HCT116 (cell line): ENCODE results near the gene IRX1. TPM values are rescaled to one million over a fixed set of nuclear protein-coding genes. Genes with fewer than 3 reads are reported as not detected.

ENCODE experiments used
- ATAC-seq: fragments of 200-7000 bp; cut with Tn5 transposase; 2 replicates; pipeline ENCODE4 v1.9.1; 2020; ENCODE audit warnings: mild to moderate bottlenecking, moderate library complexity
- BruUV-seq: library from RNA; stranded (reverse); fragments of 400-500 nt; replicated peaks from 2 replicates; lab custom pipeline; 2021; lab: Mats Ljungman, UMichigan
- CTCF ChIA-PET: fragments of 300-600 bp; sonication (Branson Sonifier 250); formaldehyde crosslinking; loops from one replicate; lab custom pipeline; 2021; ENCODE audit warnings: antibody characterized with exemption; lab: Charles Lee
- POLR2A ChIA-PET: fragments of 300-600, 350-600 bp; sonication (Branson Sonifier 250); formaldehyde crosslinking; loops from one replicate; lab custom pipeline; 2021; ENCODE audit warnings: antibody characterized with exemption; lab: Charles Lee
- RAD21 ChIA-PET, 2 experiments: fragments of 300-600 bp; sonication (Branson Sonifier 250); formaldehyde crosslinking; loops; one replicate each; lab custom pipeline; 2023; ENCODE audit warnings: low total read pairs in 2 of 2; ENCODE audit not compliant: uncharacterized antibody in 2 of 2, unreplicated experiment in 2 of 2, low non-redundant PET in 1 of 2; lab: Charles Lee
- DNase-seq: peaks from one replicate; pipeline ENCODE4 v3.0.0-alpha.2; 2010; ENCODE audit warnings: low read depth, low spot score
- H2AFZ ChIP-seq: fragments of 200-600 bp; shearing (Covaris generic), sonication (generic); 2 replicates; pipeline ENCODE4 v1.6.1; 2017; ENCODE audit warnings: low read depth, mixed run types, mixed read lengths, antibody characterized with exemption, low read length; ENCODE audit not compliant: poor library complexity, severe bottlenecking
- H3K27ac ChIP-seq: 2 replicates; pipeline ENCODE4 v1.5.1; 2012; ENCODE audit warnings: low read depth, low read length
- H3K27me3 ChIP-seq: fragments of 200-600 bp; sonication (generic); 2 replicates; pipeline ENCODE4 v1.6.1; 2016; ENCODE audit warnings: mixed run types, low read length, mixed read lengths; ENCODE audit not compliant: insufficient read depth
- H3K36me3 ChIP-seq, 2 experiments: fragments of 200-500 bp in 1 of 2; fragments of 200-600 bp in 1 of 2; sonication (Bioruptor generic) in 1 of 2; sonication (generic) in 1 of 2; 2 replicates each; pipeline versions ENCODE4 v1.5.1 to v1.6.1; 2014 to 2016; ENCODE audit warnings: low read length in 2 of 2, inconsistent platforms in 1 of 2, mixed read lengths in 1 of 2, mixed run types in 1 of 2; ENCODE audit not compliant: insufficient read depth in 2 of 2, control insufficient read depth in 1 of 2
- H3K4me1 ChIP-seq, 2 experiments: fragments of 200-600 bp in 1 of 2; sonication (generic) in 1 of 2; 2 replicates each; pipeline versions ENCODE4 v1.5.1 to v1.6.1; 2012 to 2017; ENCODE audit warnings: low read length in 2 of 2, inconsistent platforms in 1 of 2, mild to moderate bottlenecking in 1 of 2, mixed read lengths in 1 of 2, mixed run types in 1 of 2, moderate library complexity in 1 of 2; ENCODE audit not compliant: insufficient read depth in 2 of 2, control insufficient read depth in 1 of 2
- H3K4me2 ChIP-seq: fragments of 200-600 bp; sonication (generic); 2 replicates; pipeline ENCODE4 v1.6.1; 2017; ENCODE audit warnings: mixed run types, low read length, mixed read lengths
- H3K4me3 ChIP-seq, 2 experiments: fragments of 200-600 bp in 1 of 2; sonication (generic) in 1 of 2; replicated peaks in 1 of 2; 2 replicates each; pipeline ENCODE4 v1.5.1; 2011 to 2016; ENCODE audit warnings: low read length in 2 of 2, control low read depth in 1 of 2, low read depth in 1 of 2, mild to moderate bottlenecking in 1 of 2, mixed read lengths in 1 of 2, mixed run types in 1 of 2
- H3K79me2 ChIP-seq: fragments of 200-600 bp; sonication (generic); 2 replicates; pipeline ENCODE4 v1.6.1; 2017; ENCODE audit warnings: mild to moderate bottlenecking, mixed run types, low read length, moderate library complexity, mixed read lengths; ENCODE audit not compliant: insufficient read depth
- H3K9ac ChIP-seq: fragments of 200-600 bp; sonication (generic); 2 replicates; pipeline ENCODE4 v1.6.1; 2016; ENCODE audit warnings: low read length, mixed read lengths
- H3K9me2 ChIP-seq: fragments of 200-600 bp; sonication (generic), shearing (Covaris generic); 2 replicates; pipeline ENCODE4 v1.6.1; 2017; ENCODE audit warnings: mixed run types, mild to moderate bottlenecking, moderate library complexity; ENCODE audit not compliant: insufficient read depth
- H3K9me3 ChIP-seq, 2 experiments: fragments of 200-500 bp in 1 of 2; fragments of 200-600 bp in 1 of 2; sonication (Bioruptor generic) in 1 of 2; sonication (generic) in 1 of 2; 2 replicates each; pipeline ENCODE4 v1.6.1; 2014 to 2017; ENCODE audit warnings: low read length in 2 of 2, mixed read lengths in 2 of 2, inconsistent platforms in 1 of 2, low read depth in 1 of 2, mild to moderate bottlenecking in 1 of 2, mixed run types in 1 of 2, moderate library complexity in 1 of 2; ENCODE audit not compliant: control insufficient read depth in 1 of 2, insufficient read depth in 1 of 2
- H4K20me1 ChIP-seq: fragments of 200-600 bp; sonication (generic), shearing (Covaris generic); 2 replicates; pipeline ENCODE4 v1.6.1; 2017; ENCODE audit warnings: mixed run types, mild to moderate bottlenecking, moderate library complexity; ENCODE audit not compliant: insufficient read depth
- CTCF ChIP-seq, 3 experiments: fragments of 200-600 bp in 1 of 3; sonication (generic) in 1 of 3; IDR thresholded peaks in 2 of 3; conservative IDR thresholded peaks in 1 of 3; 2 replicates each; pipeline ENCODE4 v1.5.1; 2012 to 2017; ENCODE audit warnings: low read depth in 2 of 3, low read length in 2 of 3, antibody characterized with exemption in 1 of 3, borderline replicate concordance in 1 of 3, control low read depth in 1 of 3, mild to moderate bottlenecking in 1 of 3, mixed read lengths in 1 of 3, mixed run types in 1 of 3, moderate library complexity in 1 of 3; ENCODE audit not compliant: insufficient read depth in 1 of 3
- ELF1 ChIP-seq: IDR thresholded peaks from 2 replicates; pipeline ENCODE4 v1.6.1; 2012; ENCODE audit warnings: low read depth, borderline replicate concordance
- EZH2phosphoT487 ChIP-seq: fragments of 200-600 bp; IDR thresholded peaks from 2 replicates; pipeline ENCODE4 v1.6.1; 2018; ENCODE audit warnings: antibody characterized with exemption, borderline replicate concordance
- FOSL1 ChIP-seq: IDR thresholded peaks from 2 replicates; pipeline ENCODE4 v1.6.1; 2012; ENCODE audit warnings: low read depth
- RAD21 ChIP-seq: IDR thresholded peaks from 2 replicates; pipeline ENCODE4 v1.6.1; 2012; ENCODE audit warnings: low read depth, mild to moderate bottlenecking
- SRF ChIP-seq: IDR thresholded peaks from 2 replicates; pipeline ENCODE4 v1.6.1; 2012; ENCODE audit warnings: low read depth
- ZBTB33 ChIP-seq: IDR thresholded peaks from 2 replicates; pipeline ENCODE4 v1.6.1; 2011; ENCODE audit warnings: mild to moderate bottlenecking, low read length, moderate library complexity; ENCODE audit not compliant: insufficient replicate concordance; ENCODE audit errors: extremely low read depth
- ZFX ChIP-seq: fragments of 450-650 bp; IDR thresholded peaks from 2 replicates; pipeline ENCODE4 v1.6.1; 2017
- ZNF274 ChIP-seq: fragments of 200-500 bp; sonication (Bioruptor generic); IDR thresholded peaks from 2 replicates; pipeline ENCODE4 v1.6.1; 2014; ENCODE audit warnings: mild to moderate bottlenecking, low read depth, low read length, inconsistent platforms
- intact Hi-C: fragments of 100-400 bp; cut with micrococcal nuclease; formaldehyde crosslinking; loops from 2 replicates; pipeline ENCODE4 v1.10.0; 2022
- total RNA-seq: library from RNA; stranded (reverse); gene quantifications from one replicate; pipeline ENCODE4 v1.2.1, GENCODE V29; 2021; ENCODE audit not compliant: unreplicated experiment

IRX1 gene
- total RNA-seq, 1 experiment from 2014 or later: not detected

- no peaks in the 10 kb centered on the region for H4K20me1 ChIP-seq
- H3K4me1 ChIP-seq: no peaks in the 10 kb centered on the region
- intact Hi-C loops: no loop called here
- ATAC-seq (no peak), DNase-seq (no peak)
- H3K4me3 ChIP-seq: no peak overlapping the region
- BruUV-seq: no TSS peak
- H3K36me3 ChIP-seq: no peaks in the 10 kb centered on the region
- H3K27ac ChIP-seq: no peak overlapping the region
- H3K4me2 ChIP-seq: no peak overlapping the region
- CTCF ChIA-PET: no interaction called here
- no peaks in the 10 kb centered on the region for H3K79me2 ChIP-seq
- TF ChIP-seq FOSL1 (no peak), ZBTB33 (no peak)
- no peak overlapping the region for H2AFZ ChIP-seq
- H3K9me3 ChIP-seq: peaks cover 0 to 13% of the 10 kb centered on the region in 2 experiments; a peak in 2 of 4 replicates
- H3K9ac ChIP-seq: no peak overlapping the region
- H3K9me2 ChIP-seq: no peaks in the 10 kb centered on the region
- RAD21 ChIA-PET: no interaction called here
- H3K27me3 ChIP-seq: no peaks in the 10 kb centered on the region
- POLR2A ChIA-PET: no interaction called here
Observed at GRCh38 chr5:3594510-3595005, 1.1 kb upstream of the IRX1 start.

GRCh38 chr5:3596261-3596825 is 711 bp downstream of the IRX1 start:
- ATAC-seq (no peak), DNase-seq (no peak)
- H3K79me2 ChIP-seq: no peaks in the 10 kb centered on the region
- H3K9me2 ChIP-seq: no peaks in the 10 kb centered on the region
- ChIA-PET POLR2A (no interaction called here), CTCF (no interaction called here)
- H3K9me3 ChIP-seq: peaks cover 0 to 11% of the 10 kb centered on the region in 2 experiments; a peak in 2 of 4 replicates
- no peaks in the 10 kb centered on the region for H3K4me1 ChIP-seq
- H3K27me3 ChIP-seq: no peaks in the 10 kb centered on the region
- no peak overlapping the region for H3K9ac ChIP-seq
- H3K27ac ChIP-seq: no peak overlapping the region
- no peaks in the 10 kb centered on the region for H3K36me3 ChIP-seq
- no peak overlapping the region for H3K4me3 ChIP-seq
- H3K4me2 ChIP-seq: no peak overlapping the region
- no peak overlapping the region for H2AFZ ChIP-seq
- TF ChIP-seq ZFX (no peak), ZNF274 (no peak), ZBTB33 (no peak), SRF (no peak), CTCF (IDR thresholded peaks at IDR 0.05 in 2 of 3, conservative IDR thresholded peaks at IDR 0.05 in 1 of 3; ENCODE audit: borderline replicate concordance in 1 of 3, insufficient read depth in 1 of 3, low read depth in 2 of 3, low read length in 2 of 3) (no peak), RAD21 (no peak), EZH2phosphoT487 (no peak), ELF1 (no peak)
- TF ChIP-seq, all 23 proteins: peak for 0
- RAD21 ChIA-PET: no interaction called here
- no TSS peak for BruUV-seq
- intact Hi-C loops: no loop called here
- H4K20me1 ChIP-seq: no peaks in the 10 kb centered on the region
